Large intestine (tissue), 3 donors: Measurements from ENCODE around the gene SMIM24. TPM values are rescaled to one million over a fixed set of nuclear protein-coding genes. Genes with fewer than 3 reads are reported as not detected.
"Not testable (repeated sequence)": the region's sequence is repeated elsewhere in the genome, so short reads cannot be mapped to it uniquely, and the experiment has no call there.

Experiments
- DNase-seq, 2 donors: peaks; one replicate each; pipeline versions ENCODE4 v3.0.0 to v3.0.0-alpha.2; 2013
- H3K27ac ChIP-seq: one replicate; pipeline ENCODE4 v1.5.1; 2013; ENCODE audit warnings: low read length
- H3K27me3 ChIP-seq: 2 replicates; pipeline ENCODE4 v1.6.1; 2013; ENCODE audit warnings: low read length; ENCODE audit not compliant: control insufficient read depth, insufficient read depth
- H3K36me3 ChIP-seq: 2 replicates; pipeline ENCODE4 v1.6.1; 2013; ENCODE audit warnings: low read length; ENCODE audit not compliant: control insufficient read depth, insufficient read depth
- H3K4me1 ChIP-seq: one replicate; pipeline ENCODE4 v1.6.1; 2013; ENCODE audit warnings: low read length; ENCODE audit not compliant: control insufficient read depth, insufficient read depth
- H3K4me3 ChIP-seq: one replicate; pipeline ENCODE4 v1.5.1; 2013; ENCODE audit warnings: low read length
- H3K9me3 ChIP-seq: one replicate; pipeline ENCODE4 v1.6.1; 2013; ENCODE audit warnings: mild to moderate bottlenecking, low read depth, low read length, moderate library complexity; ENCODE audit not compliant: control insufficient read depth
- WGBS: methylation state at CpG from one replicate; pipeline ENCODE4 v1.1.5; 2013; ENCODE audit warnings: low lambda C conversion rate; ENCODE audit not compliant: insufficient coverage; 5-methylcytosine and 5-hydroxymethylcytosine counted together
- polyA plus RNA-seq: library from polyadenylated mRNA; unstranded; fragments of 120-200 nt; gene quantifications from one replicate; pipeline ENCODE4 v1.2.1, GENCODE V29; 2013

Gene SMIM24
- polyA plus RNA-seq, 1 donor = 625 TPM

- H3K27me3 ChIP-seq, H3K9me3 ChIP-seq: not testable (repeated sequence)
- H3K4me1 ChIP-seq = peaks cover 10% of the 10 kb centered on the region
- H3K27ac ChIP-seq = peak overlapping the region; percentile 38
- peak in 1 of 2 donors; percentile 61 for DNase-seq
- H3K4me3 ChIP-seq = peak overlapping the region; percentile 71
- no CpG with 5 or more reads among the region's 18 CpGs for WGBS
- H3K36me3 ChIP-seq = peaks cover 39% of the 10 kb centered on the region
Observed at GRCh38 chr19:3508121-3508661, 27.9 kb upstream of the SMIM24 start.

- Histone ChIP-seq H3K27ac (peak overlapping the region; percentile 72), H3K4me3 (peak overlapping the region; percentile 71), H3K9me3 (no peaks in the 10 kb centered on the region), H3K27me3 (no peaks in the 10 kb centered on the region), H3K4me1 (peaks cover 10% of the 10 kb centered on the region), H3K36me3 (peaks cover 37% of the 10 kb centered on the region)
- peak; percentile 55 to 71 for DNase-seq
- WGBS = 0% methylated on average over 1 of the region's 31 CpGs
Observed at GRCh38 chr19:3507371-3508120, 27.2 kb upstream of the SMIM24 start.

- WGBS = no CpG with 5 or more reads among the region's 69 CpGs
Observed at GRCh38 chr19:3506384-3507340, 26.3 kb upstream of the SMIM24 start.

GRCh38 chr19:3505598-3506383, 25.5 kb upstream of the SMIM24 start, which contains the start of gene FZR1:
Gene FZR1, plus strand, starts transcription at chr19:3506311. Its CDS starts 16,679 bp downstream, at chr19:3522990.
- peaks cover 21% of the 10 kb centered on the region for H3K36me3 ChIP-seq
- H3K4me3 ChIP-seq = peak within 1 kb of the TSS; percentile 71
- peak within 1 kb of the TSS; percentile 87 for H3K27ac ChIP-seq
- peaks cover 10% of the 10 kb centered on the region for H3K4me1 ChIP-seq
- no peaks in the 10 kb centered on the region for H3K9me3 ChIP-seq
- no CpG with 5 or more reads among the region's 79 CpGs for WGBS
- peak; percentile 99 for DNase-seq
- H3K27me3 ChIP-seq = no peaks in the 10 kb centered on the region

More at GRCh38 chr19:3506384-3507340, 26.3 kb upstream of the SMIM24 start:
- peak overlapping the region; percentile 72 for H3K27ac ChIP-seq
- no peaks in the 10 kb centered on the region for H3K27me3 ChIP-seq
- H3K9me3 ChIP-seq = no peaks in the 10 kb centered on the region
- H3K36me3 ChIP-seq = peaks cover 28% of the 10 kb centered on the region
- DNase-seq = peak in 1 of 2 donors; percentile 47
- H3K4me3 ChIP-seq = peak overlapping the region; percentile 71
- peaks cover 10% of the 10 kb centered on the region for H3K4me1 ChIP-seq

- peaks cover 10% of the 10 kb centered on the region for H3K4me1 ChIP-seq
- H3K9me3 ChIP-seq = no peaks in the 10 kb centered on the region
- peaks cover 11% of the 10 kb centered on the region for H3K36me3 ChIP-seq
- H3K27ac ChIP-seq = peak overlapping the region; percentile 87
- H3K4me3 ChIP-seq = no peak overlapping the region
- H3K27me3 ChIP-seq = no peaks in the 10 kb centered on the region
- 70% methylated on average over 2 of the region's 5 CpGs for WGBS
- peak in 1 of 2 donors; percentile 13 for DNase-seq
Observed at GRCh38 chr19:3504735-3505134, 24.4 kb upstream of the SMIM24 start.

GRCh38 chr19:3503036-3503572, 22.8 kb upstream of the SMIM24 start:
- no CpG with 5 or more reads among the region's 13 CpGs for WGBS

GRCh38 chr19:3501780-3502179, 21.5 kb upstream of the SMIM24 start:
- Histone ChIP-seq H3K27ac (no peak overlapping the region), H3K27me3 (no peaks in the 10 kb centered on the region), H3K4me3 (no peak overlapping the region), H3K36me3 (peaks cover 8% of the 10 kb centered on the region), H3K4me1 (no peaks in the 10 kb centered on the region), H3K9me3 (no peaks in the 10 kb centered on the region)
- no CpG with 5 or more reads among the region's 3 CpGs for WGBS
- no peak for DNase-seq

More at GRCh38 chr19:3503036-3503572, 22.8 kb upstream of the SMIM24 start:
- H3K4me1 ChIP-seq = peaks cover 8% of the 10 kb centered on the region
- H3K36me3 ChIP-seq = no peaks in the 10 kb centered on the region
- H3K27ac ChIP-seq = no peak overlapping the region
- DNase-seq = no peak
- no peaks in the 10 kb centered on the region for H3K9me3 ChIP-seq
- H3K4me3 ChIP-seq = no peak overlapping the region
- no peaks in the 10 kb centered on the region for H3K27me3 ChIP-seq

- no peaks in the 10 kb centered on the region for H3K27me3 ChIP-seq
- no peaks in the 10 kb centered on the region for H3K4me1 ChIP-seq
- WGBS = 0% methylated on average over 2 of the region's 52 CpGs
- peak; percentile 96 to 98 for DNase-seq
- peak within 1 kb of the TSS; percentile 83 for H3K4me3 ChIP-seq
- H3K36me3 ChIP-seq = peaks cover 20% of the 10 kb centered on the region
- peak within 1 kb of the TSS; percentile 84 for H3K27ac ChIP-seq
- no peaks in the 10 kb centered on the region for H3K9me3 ChIP-seq
Observed at GRCh38 chr19:3500429-3501101, 20.2 kb upstream of the SMIM24 start, which contains the start of gene DOHH. Gene DOHH, minus strand, starts transcription at chr19:3500674. Its CDS starts 3,860 bp downstream, at chr19:3496814.
